GM18498 (cell line): ENCODE measurements around the gene ASAP2.
"Not testable (repeated sequence)": the region's sequence is repeated elsewhere in the genome, so short reads cannot be mapped to it uniquely, and the experiment has no call there.

Source experiments
- ATAC-seq: cut with Tn5 transposase; IDR thresholded peaks from one replicate; pipeline ENCODE4 v1.9.1; 2021; ENCODE audit warnings: mild to moderate bottlenecking, moderate library complexity; ENCODE audit not compliant: unreplicated experiment

The ASAP2 gene

DNA sequence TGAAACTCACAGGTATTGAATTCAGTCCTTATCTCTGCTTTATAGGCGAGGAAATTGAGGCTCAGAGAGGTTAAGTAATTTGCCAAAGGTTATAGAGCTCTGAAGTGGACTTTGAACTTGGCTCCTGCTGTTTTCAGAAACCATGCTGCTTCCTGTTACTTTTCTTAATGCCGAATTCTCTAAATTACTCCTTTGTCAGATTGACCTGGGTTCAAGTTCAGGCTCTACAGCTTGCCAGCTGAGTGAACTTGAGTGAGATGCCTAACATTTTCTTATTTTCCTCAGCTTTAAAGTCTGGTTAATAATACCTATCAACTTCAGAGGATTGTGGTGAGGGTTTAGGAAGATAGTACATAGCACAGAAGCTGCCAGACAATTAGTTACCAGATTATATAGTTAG is 3.4 kb downstream of the ASAP2 start:
- no peak for ATAC-seq

DNA sequence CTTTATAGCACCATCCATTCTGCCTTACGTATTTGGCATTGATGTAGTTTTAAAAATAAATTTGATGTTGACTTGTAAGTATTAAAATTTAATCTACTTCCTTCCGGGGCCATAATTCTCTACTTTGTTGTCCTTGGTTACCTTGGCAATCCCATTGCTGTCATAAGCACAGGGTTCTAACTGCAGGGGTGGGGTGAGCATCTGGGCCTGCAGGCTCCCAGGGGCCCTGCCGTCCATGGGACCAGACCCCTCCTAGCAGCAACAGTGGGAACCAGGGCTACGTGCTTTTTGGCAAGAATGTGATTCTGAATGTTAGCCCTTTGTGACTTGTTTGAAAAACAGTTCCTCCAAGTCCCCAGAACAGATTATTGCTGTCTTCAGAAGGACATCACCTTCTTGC is 4.9 kb downstream of the ASAP2 start:
- no peak for ATAC-seq

- no peak for ATAC-seq
These were observed 5.5 kb downstream of the ASAP2 start for GRCh38 chr2:9212010-9212635.

- no peak for ATAC-seq
These were observed 6.2 kb downstream of the ASAP2 start for GRCh38 chr2:9212661-9213411.

- ATAC-seq, result no peak
These were observed 7.0 kb downstream of the ASAP2 start for GRCh38 chr2:9213477-9214051.

GRCh38 chr2:9214873-9215272 is 8.3 kb downstream of the ASAP2 start:
- ATAC-seq, result no peak

DNA sequence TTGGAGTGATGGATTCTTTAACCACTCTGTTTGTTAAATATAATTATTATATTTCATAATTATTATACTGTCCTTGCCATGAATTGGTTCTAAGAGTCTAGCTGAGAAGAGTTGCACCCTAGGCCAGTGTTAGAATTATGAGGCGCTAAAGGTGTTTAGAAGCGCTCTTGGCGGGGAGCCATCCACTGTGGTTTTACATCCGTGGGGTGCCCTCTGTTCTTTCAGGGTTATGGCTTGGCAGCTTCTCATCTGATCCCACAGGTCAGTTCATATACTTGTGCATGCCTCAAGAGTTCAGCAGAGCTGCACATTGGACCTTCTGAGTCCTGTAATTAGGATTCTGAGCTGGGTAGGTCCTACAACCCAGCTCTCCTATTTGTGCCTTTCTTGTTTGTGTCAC is 9.1 kb downstream of the ASAP2 start:
- ATAC-seq, result no peak

GRCh38 chr2:9216143-9216542 is 9.5 kb downstream of the ASAP2 start:
- not testable (repeated sequence) for ATAC-seq

- ATAC-seq, result no peak
These were observed 11.5 kb downstream of the ASAP2 start for GRCh38 chr2:9217838-9218770.

GRCh38 chr2:9219027-9219445 is 12.4 kb downstream of the ASAP2 start:
- no peak for ATAC-seq

GRCh38 chr2:9220201-9220600 is 13.6 kb downstream of the ASAP2 start:
- no peak for ATAC-seq

- ATAC-seq, result no peak
These were observed 14.6 kb downstream of the ASAP2 start for GRCh38 chr2:9221223-9221622.

DNA sequence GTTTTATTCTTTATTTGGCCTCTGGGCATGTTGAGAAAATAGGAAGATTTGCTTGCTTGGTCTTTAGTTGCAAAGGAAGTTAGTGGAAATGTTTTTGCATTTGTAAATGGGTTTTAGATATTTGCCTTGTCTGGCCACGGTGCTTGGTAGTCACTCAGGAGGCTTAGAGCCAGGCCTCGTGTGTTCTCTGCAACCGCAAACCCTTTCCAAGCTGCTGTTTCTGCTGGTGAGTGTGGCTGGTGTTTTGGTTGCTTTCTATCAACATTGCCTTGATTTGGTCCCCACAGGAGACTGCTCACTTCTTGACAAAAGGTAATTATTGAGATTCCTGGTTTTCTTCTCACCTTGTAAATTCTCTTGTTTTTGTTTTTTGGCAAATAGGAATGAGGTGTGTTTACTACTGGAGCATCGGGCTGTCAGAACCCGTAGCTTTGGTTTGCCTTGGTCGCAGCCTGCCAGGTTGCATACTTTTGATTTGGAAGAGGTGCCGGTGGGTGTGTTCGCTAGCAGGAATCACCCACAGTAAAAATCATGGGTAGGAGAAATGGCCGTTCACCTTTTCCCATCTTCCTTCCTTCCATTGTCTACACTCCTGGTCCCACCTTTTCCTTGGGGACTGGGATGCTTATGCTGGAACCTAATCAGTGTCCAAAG is 15.8 kb downstream of the ASAP2 start:
- no peak for ATAC-seq

DNA sequence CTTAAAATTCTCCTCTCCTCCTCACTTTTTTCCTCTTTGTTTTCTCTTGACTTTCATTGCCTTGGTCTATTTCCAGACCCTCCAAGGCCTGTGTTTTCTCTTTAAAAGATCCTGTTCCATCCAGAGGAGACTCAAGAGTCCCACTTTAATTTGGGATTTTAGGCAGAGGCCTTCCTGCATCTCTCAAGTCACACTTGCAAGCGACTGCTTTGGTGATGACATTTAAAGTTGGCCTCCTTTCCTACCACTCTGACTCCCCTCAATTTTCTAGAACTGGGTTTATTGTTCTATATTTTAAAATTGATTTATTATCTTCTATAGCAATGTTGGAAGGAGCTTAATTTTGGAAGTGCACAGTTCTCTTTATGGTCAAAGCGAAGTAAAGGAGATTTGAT is 16.3 kb downstream of the ASAP2 start:
- ATAC-seq, result no peak

DNA sequence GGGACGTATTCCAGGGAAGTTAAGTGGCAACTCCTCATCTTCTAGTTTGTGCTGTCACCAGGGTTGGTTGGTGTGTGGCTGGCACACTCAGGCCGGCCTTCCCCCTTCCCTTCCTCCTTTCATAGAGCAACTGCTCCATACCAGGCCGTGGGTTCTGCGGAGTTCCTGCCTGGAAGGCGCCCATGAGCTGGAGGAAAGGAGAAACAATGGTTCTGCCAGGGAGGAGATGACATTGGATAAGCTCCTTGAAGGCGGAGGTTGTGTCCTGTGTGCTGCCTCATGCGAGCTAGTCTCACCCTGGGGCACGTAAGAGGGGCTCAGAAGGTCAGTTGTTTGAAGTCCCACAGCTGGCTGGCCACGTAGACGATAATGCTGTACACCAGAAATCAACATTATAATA is 19.2 kb downstream of the ASAP2 start:
- ATAC-seq, result no peak

GRCh38 chr2:9226458-9227380 is 20.1 kb downstream of the ASAP2 start:
- ATAC-seq, result no peak

GRCh38 chr2:9228088-9228751 is 21.6 kb downstream of the ASAP2 start:
- ATAC-seq, result no peak

- no peak for ATAC-seq
These were observed 22.3 kb downstream of the ASAP2 start for GRCh38 chr2:9228781-9229469.

DNA sequence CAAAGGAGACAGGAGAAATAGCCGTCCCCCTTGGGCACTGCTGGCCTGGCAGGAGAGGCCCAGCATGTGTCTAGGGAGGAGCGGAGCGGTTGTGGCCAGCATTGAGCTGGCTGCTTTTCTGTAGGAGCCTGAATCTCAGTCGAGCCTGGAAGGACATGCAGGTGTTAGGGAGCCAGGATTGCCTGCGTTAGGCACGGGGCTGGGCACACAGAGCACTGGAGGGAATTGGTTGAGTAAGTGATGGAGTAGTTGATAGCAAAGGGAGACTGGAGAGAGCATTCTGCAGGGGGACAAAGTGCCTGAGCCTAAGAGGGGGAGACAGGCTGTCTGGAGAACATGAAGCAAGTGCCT is 22.8 kb downstream of the ASAP2 start:
- no peak for ATAC-seq
